Sciatic nerve (tissue), 2 donors: ENCODE data around the gene ANXA10. TPM values are rescaled to one million over a fixed set of nuclear protein-coding genes. Genes with fewer than 3 reads are reported as not detected.
"Not testable (repeated sequence)": the region's sequence is repeated elsewhere in the genome, so short reads cannot be mapped to it uniquely, and the experiment has no call there.

ENCODE experiments used
- ATAC-seq: fragments of 200-7000 bp; cut with Tn5 transposase; one replicate; pipeline ENCODE4 v1.9.1; 2020; ENCODE audit warnings: mild to moderate bottlenecking, moderate library complexity
- DNase-seq: peaks from one replicate; pipeline ENCODE4 v3.0.0-alpha.2; 2020; ENCODE audit warnings: low spot score
- intact Hi-C: fragments of 100-400 bp; cut with DNase I; formaldehyde crosslinking; loops from one replicate; pipeline ENCODE4 v1.14.2; 2022
- total RNA-seq: library from RNA; stranded (reverse); fragmentation: NEBNext Ultra II Directional; extraction: Animal tissue kit (Norgen Biotek cat#: 25700); gene quantifications from one replicate; pipeline ENCODE4 v1.2.1, GENCODE V29; 2021
- donor health status: DM: no; HTN: no; CAD: no.
- donor health status: DM: no; HTN: no; CAD: no.

The ANXA10 gene
- total RNA-seq, 1 donor from 2014 or later = not detected

DNA sequence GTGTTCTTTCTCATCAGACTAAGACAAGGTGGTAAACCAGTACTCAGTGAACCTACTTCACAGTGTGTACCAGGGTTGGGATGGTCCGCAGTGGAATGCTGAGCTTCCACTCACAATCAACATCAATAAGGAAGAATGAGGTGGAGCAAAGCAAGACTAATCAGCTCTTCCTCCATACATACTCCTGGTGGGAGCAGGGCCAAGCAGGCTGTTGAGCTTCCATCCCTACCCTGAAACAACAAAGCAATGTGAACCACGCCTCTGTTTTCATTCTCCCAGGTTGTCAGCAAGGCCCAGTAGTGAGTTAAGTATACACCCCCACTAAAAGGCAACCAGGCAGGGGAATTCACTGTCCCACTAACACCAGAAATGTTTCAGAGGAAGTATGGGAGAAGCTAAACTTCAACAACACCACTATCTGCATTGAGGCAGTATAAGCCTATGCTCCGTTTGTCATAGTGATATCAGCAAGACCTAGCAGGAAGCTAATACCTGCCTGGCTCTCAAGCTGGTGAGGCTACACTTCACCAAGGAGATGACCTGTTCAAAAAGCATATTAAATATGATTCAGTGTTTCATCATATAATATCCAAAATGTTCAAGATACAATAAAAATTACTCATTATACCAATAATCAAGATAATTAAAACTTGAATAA is 116.7 kb downstream of the ANXA10 start:
- no peak for ATAC-seq
- intact Hi-C loops = no loop called here
- no peak for DNase-seq

DNA sequence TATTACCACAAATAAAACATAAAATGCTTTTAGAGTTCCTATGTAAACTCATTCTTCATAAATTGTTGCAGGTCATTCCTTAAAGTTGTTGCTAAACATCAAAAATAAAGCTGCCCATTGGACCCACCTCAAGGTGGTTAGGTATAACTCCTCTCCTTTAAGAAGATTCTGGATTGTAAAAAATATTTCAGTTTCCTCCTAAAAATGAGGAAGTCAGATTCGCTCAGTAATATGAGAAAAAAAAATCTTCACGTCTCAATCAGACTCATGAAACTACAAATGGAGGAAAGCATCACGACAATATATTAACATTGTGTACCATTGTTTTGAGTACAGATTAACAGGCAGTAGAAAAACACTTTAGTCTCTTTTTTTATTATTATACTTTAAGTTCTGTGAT is 120.3 kb downstream of the ANXA10 start:
- no peak for ATAC-seq
- no peak for DNase-seq
- intact Hi-C loops = no loop called here

GRCh38 chr4:168213511-168213910 is 121.2 kb downstream of the ANXA10 start:
- intact Hi-C loops, DNase-seq, ATAC-seq: not testable (repeated sequence)

- no peak for DNase-seq
- no peak for ATAC-seq
- intact Hi-C loops = no loop called here
These were observed 126.3 kb downstream of the ANXA10 start for GRCh38 chr4:168218645-168219044.

- ATAC-seq = no peak
- intact Hi-C loops = no loop called here
- no peak for DNase-seq
These were observed 128.6 kb downstream of the ANXA10 start for GRCh38 chr4:168220893-168221292.

GRCh38 chr4:168221301-168221700 is 129.0 kb downstream of the ANXA10 start:
- no peak for DNase-seq
- ATAC-seq = no peak
- intact Hi-C loops = no loop called here

Other genes with a start within 250 kb of the ANXA10 start
- gene DDX60, start 226.2 kb downstream of the ANXA10 start, total RNA-seq = 29.6 TPM